ENCODE data around the gene STARD5.

DNA sequence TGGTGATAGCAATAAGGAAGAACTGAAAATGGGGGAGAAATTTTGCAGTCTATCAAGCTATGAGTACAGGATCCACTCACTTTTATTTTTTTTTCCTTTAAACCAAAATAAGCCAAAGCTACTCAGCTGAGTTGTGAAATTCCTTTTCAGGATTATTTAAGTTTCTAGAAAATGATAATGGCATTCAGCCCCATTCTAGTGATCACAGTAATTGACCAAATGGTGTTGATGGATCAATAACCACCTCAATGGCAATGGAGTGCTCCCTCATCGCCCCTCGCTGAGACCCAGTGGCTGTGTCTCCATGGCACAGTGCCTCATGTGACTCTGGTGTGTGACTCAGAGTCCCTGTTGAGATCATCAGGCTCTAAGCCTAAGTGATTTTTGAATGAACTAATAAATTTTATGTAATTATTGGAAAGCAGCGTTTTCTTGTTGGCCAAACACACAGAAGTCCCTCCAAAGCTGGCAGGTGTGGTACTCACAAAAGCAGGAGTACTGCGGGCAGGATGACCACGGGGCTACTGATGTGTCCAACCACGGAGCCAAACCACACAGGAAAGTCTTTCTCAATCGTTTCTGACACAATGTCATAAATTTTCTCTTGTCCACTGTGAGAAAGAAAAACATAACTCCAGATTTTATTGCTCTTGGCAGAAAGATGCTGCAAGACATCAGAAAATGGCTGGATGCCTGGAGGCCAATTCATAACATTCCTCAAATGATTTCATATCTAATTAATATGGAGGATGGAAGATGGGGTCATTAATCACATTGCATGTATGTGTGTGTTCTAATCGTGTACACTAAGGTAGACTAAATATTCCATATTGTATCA is 14.4 kb upstream of the STARD5 start:
- TF ChIP-seq, protein P1, sequence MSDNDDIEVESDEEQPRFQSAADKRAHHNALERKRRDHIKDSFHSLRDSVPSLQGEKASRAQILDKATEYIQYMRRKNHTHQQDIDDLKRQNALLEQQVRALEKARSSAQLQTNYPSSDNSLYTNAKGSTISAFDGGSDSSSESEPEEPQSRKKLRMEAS (IDR thresholded peaks at IDR 0.05) = no peak
- TF ChIP-seq, protein P2, sequence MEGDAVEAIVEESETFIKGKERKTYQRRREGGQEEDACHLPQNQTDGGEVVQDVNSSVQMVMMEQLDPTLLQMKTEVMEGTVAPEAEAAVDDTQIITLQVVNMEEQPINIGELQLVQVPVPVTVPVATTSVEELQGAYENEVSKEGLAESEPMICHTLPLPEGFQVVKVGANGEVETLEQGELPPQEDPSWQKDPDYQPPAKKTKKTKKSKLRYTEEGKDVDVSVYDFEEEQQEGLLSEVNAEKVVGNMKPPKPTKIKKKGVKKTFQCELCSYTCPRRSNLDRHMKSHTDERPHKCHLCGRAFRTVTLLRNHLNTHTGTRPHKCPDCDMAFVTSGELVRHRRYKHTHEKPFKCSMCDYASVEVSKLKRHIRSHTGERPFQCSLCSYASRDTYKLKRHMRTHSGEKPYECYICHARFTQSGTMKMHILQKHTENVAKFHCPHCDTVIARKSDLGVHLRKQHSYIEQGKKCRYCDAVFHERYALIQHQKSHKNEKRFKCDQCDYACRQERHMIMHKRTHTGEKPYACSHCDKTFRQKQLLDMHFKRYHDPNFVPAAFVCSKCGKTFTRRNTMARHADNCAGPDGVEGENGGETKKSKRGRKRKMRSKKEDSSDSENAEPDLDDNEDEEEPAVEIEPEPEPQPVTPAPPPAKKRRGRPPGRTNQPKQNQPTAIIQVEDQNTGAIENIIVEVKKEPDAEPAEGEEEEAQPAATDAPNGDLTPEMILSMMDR (IDR thresholded peaks at IDR 0.05; ENCODE audit: low read depth, low read length, missing input control) = no peak
- TF ChIP-seq, protein P3, sequence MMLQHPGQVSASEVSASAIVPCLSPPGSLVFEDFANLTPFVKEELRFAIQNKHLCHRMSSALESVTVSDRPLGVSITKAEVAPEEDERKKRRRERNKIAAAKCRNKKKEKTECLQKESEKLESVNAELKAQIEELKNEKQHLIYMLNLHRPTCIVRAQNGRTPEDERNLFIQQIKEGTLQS (IDR thresholded peaks at IDR 0.05) = no peak
- TF ChIP-seq SP1 (IDR thresholded peaks at IDR 0.05) (no peak), FOXA1 (IDR thresholded peaks at IDR 0.05) (no peak), RAD21 (IDR thresholded peaks at IDR 0.05) (no peak)
- TF ChIP-seq, protein P4, sequence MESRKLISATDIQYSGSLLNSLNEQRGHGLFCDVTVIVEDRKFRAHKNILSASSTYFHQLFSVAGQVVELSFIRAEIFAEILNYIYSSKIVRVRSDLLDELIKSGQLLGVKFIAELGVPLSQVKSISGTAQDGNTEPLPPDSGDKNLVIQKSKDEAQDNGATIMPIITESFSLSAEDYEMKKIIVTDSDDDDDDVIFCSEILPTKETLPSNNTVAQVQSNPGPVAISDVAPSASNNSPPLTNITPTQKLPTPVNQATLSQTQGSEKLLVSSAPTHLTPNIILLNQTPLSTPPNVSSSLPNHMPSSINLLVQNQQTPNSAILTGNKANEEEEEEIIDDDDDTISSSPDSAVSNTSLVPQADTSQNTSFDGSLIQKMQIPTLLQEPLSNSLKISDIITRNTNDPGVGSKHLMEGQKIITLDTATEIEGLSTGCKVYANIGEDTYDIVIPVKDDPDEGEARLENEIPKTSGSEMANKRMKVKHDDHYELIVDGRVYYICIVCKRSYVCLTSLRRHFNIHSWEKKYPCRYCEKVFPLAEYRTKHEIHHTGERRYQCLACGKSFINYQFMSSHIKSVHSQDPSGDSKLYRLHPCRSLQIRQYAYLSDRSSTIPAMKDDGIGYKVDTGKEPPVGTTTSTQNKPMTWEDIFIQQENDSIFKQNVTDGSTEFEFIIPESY (IDR thresholded peaks at IDR 0.05) = no peak
- TF ChIP-seq, protein P5, sequence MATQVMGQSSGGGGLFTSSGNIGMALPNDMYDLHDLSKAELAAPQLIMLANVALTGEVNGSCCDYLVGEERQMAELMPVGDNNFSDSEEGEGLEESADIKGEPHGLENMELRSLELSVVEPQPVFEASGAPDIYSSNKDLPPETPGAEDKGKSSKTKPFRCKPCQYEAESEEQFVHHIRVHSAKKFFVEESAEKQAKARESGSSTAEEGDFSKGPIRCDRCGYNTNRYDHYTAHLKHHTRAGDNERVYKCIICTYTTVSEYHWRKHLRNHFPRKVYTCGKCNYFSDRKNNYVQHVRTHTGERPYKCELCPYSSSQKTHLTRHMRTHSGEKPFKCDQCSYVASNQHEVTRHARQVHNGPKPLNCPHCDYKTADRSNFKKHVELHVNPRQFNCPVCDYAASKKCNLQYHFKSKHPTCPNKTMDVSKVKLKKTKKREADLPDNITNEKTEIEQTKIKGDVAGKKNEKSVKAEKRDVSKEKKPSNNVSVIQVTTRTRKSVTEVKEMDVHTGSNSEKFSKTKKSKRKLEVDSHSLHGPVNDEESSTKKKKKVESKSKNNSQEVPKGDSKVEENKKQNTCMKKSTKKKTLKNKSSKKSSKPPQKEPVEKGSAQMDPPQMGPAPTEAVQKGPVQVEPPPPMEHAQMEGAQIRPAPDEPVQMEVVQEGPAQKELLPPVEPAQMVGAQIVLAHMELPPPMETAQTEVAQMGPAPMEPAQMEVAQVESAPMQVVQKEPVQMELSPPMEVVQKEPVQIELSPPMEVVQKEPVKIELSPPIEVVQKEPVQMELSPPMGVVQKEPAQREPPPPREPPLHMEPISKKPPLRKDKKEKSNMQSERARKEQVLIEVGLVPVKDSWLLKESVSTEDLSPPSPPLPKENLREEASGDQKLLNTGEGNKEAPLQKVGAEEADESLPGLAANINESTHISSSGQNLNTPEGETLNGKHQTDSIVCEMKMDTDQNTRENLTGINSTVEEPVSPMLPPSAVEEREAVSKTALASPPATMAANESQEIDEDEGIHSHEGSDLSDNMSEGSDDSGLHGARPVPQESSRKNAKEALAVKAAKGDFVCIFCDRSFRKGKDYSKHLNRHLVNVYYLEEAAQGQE (IDR thresholded peaks at IDR 0.05) = no peak
